Fibroblast of skin of right quadriceps (primary cell): ENCODE data around the gene NRP1.
A peak's percentile ranks its signal among the peaks of the same experiment; 100 is the strongest.
"Not testable (repeated sequence)": the region's sequence is repeated elsewhere in the genome, so short reads cannot be mapped to it uniquely, and the experiment has no call there.

Source experiments
- DNase-seq: peaks from one replicate; pipeline ENCODE4 v3.0.0-alpha.2; 2013

The NRP1 gene

DNA sequence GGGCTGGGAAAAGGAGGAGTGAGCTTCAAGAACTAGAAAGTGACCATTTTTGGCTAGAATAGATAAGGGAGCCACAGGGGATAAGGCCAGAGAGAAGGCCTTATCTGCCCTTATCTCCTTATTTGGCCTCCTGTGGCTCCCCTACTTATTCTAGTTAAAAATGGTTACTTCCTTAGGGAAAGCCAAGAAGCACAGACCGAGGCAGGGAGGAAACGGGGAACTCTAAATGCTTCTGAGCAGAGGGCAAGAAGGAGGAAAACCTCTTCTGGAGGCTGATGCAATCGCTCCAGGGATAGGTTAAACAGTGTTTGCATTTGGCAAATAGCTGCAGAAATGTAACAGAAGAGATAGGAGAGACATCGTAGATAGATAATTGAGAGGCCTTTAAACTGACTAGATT is 18.6 kb downstream of the NRP1 start:
- no peak for DNase-seq

DNA sequence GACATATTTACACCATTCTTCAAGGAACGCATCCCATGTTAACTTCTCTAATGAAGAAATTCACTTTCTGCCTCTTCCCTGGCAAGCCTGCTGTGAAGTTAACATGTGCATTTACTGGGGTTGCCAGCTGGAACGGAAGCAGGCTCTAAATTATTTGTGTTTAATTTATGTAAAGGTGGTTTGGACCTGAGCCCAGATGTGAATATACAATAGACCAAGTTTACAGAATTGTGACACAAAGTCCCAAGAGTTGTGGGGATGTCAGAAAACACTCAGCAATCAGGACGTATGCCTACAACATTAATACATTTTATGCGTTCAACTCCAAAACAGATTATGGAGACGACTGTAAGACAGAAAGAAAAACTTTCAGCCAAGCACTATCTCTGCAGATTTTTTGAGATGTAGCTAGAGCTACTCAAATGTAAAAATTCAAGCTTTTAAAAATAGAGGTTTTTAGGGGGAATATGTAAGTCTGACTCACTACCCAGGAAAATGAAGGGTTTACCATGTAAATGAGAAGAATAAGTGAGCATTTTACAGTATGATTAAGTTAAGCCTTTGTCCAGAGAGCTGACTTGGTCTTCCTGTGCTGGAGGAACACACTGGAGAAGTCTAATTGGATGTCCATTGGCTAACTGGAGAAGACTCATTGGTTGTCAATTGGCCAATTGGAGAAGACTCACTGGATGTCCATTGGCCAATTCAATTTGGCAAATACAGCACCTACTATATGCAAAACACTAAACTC is 19.5 kb downstream of the NRP1 start:
- DNase-seq: peak; percentile 78

- no peak for DNase-seq
Observed at GRCh38 chr10:33311640-33312039, 22.8 kb downstream of the NRP1 start.

GRCh38 chr10:33310853-33311252 is 23.6 kb downstream of the NRP1 start:
- no peak for DNase-seq

DNA sequence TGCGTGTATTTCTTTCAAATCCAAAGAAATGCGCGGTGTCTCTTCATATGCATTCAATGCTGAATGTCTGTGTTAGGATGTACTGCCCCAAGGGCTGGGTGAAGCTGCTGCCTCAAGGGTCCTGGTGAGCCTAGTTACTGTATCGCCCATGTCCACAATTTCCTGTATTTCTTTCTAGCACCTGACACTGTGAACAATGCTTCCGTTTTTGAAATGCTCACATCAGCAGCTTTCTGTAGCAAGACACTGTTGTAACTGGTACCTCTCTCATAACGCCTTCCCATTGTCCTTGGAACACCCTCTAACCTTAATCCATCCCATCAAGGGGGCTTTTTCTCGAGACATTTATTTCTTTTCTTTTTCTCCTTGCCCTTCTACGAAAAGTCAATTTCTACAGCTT is 25.1 kb downstream of the NRP1 start:
- no peak for DNase-seq

GRCh38 chr10:33307835-33308234 is 26.6 kb downstream of the NRP1 start:
- no peak for DNase-seq

GRCh38 chr10:33306701-33307519 is 27.6 kb downstream of the NRP1 start:
- peak; percentile 85 for DNase-seq

GRCh38 chr10:33306126-33306525 is 28.3 kb downstream of the NRP1 start:
- no peak for DNase-seq

GRCh38 chr10:33304423-33305225 is 29.8 kb downstream of the NRP1 start:
- no peak for DNase-seq

GRCh38 chr10:33303988-33304387 is 30.5 kb downstream of the NRP1 start:
- DNase-seq: peak; percentile 39

- no peak for DNase-seq
Observed at GRCh38 chr10:33302208-33302829, 32.1 kb downstream of the NRP1 start.

DNA sequence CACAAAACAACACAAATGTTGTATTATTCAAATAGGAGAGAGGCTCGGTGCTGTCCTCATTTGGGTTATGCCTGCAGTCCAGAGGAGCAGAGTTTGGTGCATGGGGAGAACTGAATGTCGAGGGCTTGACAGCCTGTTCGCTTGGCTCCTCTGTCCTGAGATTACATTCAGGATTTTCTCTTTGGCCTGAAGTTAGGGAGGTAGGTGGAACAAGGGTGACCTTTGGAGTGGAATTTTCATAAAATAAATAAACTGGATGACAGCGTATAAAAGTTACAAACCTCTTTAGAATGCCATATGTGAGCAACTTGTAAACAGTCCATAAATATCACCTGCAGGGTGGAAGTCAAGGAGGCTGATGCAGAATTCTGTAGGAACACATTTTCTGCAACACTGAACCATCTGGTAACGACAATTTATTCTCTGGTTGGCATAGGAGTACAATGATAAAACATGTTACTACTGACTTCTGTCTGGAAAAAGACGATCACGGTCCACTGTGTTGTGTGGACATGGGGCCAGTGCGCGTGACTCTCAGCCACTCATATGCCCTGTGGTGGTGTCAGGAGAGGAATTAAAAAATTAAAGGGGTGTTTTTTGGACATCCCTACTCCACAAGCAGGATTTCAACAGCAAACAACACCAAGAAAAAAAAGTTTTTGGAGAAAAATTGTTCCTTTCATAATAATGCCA is 33.2 kb downstream of the NRP1 start:
- DNase-seq: no peak

GRCh38 chr10:33300544-33300943 is 33.9 kb downstream of the NRP1 start:
- DNase-seq: not testable (repeated sequence)

- DNase-seq: no peak
Observed at GRCh38 chr10:33298893-33299292, 35.6 kb downstream of the NRP1 start.

DNA sequence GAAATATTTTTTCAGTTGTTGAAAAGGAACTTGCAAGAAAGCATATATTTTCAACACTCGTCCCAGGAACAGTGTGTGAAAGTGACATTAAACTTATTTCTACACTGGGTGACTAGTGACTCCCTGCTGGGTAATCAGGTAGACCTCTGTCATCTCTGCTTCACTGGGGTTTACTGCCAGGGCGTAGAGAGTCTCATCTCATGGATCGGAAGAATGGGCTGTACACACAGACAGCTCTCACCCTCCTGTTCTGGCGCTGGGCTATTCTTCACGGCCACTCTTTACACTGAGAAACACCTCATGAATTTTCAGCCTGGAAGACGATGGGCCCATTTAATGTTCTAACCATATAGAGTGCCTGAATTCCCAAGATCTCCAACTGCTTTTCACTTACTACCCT is 36.4 kb downstream of the NRP1 start:
- no peak for DNase-seq

- peak; percentile 78 for DNase-seq
Observed at GRCh38 chr10:33295851-33296250, 38.6 kb downstream of the NRP1 start.

DNA sequence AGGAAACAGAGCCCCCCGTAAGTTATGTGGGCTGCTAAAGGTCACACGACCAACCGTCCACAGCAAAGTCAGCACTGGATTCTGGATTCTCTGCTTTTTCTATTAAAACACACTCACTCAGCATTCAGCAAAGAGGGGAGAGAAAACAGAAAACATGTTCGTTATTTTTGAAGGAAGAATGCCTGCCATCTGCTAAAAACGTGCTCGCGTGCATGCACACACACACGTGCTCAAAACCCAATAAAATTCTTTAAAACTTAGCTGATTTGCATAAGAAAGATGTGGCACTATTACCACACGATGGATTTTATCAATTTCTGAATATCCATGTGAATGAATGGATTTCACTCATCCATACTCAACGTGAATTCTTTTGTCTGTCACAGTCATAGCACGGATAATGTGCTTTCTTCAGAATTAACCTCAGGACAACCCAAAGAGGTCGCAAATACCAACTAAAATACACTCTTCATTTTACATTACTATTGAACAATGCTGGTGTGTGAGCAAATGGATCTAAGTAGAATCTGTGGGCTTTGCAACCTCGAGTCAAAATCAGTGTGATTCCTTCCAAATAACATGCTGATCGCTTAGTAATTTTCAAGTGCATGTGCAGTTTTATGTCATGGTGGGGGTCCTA is 40.8 kb downstream of the NRP1 start:
- DNase-seq: peak; percentile 21

GRCh38 chr10:33293076-33293475 is 41.4 kb downstream of the NRP1 start:
- no peak for DNase-seq

- DNase-seq: peak; percentile 92
Observed at GRCh38 chr10:33291053-33291592, 43.3 kb downstream of the NRP1 start.

DNA sequence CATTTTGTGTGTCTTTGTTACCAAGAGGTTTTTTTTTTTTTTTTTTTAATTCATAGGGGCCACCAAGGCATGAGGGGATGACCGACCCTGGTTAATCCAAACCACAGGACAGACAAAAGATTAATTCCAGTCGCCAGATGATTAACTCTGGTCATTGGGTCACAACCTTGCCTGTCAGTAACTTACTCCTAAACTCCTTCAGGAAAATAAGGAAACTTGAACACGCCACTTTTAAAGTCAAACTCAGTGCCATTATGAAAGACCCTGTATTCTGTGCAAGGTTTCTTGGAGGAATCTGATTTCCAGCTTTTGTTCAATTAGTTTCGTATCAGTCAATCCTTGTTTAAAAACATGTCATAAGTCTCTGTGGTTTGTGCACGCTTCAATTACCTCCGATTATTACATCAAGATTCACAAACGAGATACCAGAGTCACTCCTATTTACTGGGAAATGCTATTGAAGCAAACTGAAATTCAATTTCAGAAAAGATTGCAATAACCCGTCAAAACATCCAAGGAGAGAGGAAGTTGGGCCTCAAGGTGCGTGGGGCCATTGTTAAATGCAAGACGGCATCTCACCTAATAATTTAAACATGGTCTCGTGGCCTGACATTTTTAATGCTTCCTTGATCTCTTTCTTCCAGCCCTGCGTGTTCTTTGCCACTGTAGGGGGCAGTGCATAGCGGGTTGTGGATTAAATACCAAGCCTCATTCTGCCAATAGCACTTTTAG is 44.0 kb downstream of the NRP1 start:
- DNase-seq: no peak

GRCh38 chr10:33289776-33290175 is 44.7 kb downstream of the NRP1 start:
- no peak for DNase-seq
